GM13977 (cell line): ENCODE results near the gene MRPL42.
"Not testable (repeated sequence)": the region's sequence is repeated elsewhere in the genome, so short reads cannot be mapped to it uniquely, and the experiment has no call there.

Experiments used
- DNase-seq: peaks from one replicate; pipeline ENCODE4 v3.0.0; 2012; ENCODE audit warnings: low spot score
- CTCF ChIP-seq: IDR thresholded peaks from 2 replicates; pipeline ENCODE4 v1.5.1; 2012; ENCODE audit warnings: mild to moderate bottlenecking, control low read depth; ENCODE audit not compliant: insufficient read depth; ENCODE audit errors: extremely low read depth, missing control alignments
- in situ Hi-C: fragments of 300-500 bp; cut with MboI; formaldehyde crosslinking; loops from one replicate; pipeline ENCODE4 v1.12.0; 2022; ENCODE audit warnings: low sequenced_read_pairs, low pct_unique_long_range_greater_than_20kb, mixed read lengths, inconsistent platforms; ENCODE audit not compliant: unreplicated experiment

MRPL42 gene

DNA sequence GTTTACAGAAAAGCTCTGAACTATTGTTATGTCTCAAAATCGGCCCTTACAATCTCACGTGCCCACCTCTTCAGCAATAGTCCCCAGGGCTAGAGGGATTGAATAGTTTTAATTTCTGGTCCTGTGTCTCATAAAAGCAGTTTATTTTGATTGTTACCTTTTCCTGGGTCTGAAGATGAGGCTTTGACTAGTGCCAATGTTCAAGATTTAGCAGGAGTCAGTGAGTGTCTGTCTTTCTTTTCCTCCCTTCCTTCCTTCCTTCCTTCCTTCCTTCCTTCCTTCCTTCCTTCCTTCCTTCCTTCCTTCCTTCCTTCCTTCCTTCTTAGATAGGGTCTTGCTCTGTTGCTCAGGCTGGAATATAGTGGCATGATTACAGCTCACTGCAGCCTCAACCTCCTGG, 80.5 kb downstream of the MRPL42 start:
- TF ChIP-seq CTCF = no peak
- no peak for DNase-seq
- in situ Hi-C loops = no loop called here

DNA sequence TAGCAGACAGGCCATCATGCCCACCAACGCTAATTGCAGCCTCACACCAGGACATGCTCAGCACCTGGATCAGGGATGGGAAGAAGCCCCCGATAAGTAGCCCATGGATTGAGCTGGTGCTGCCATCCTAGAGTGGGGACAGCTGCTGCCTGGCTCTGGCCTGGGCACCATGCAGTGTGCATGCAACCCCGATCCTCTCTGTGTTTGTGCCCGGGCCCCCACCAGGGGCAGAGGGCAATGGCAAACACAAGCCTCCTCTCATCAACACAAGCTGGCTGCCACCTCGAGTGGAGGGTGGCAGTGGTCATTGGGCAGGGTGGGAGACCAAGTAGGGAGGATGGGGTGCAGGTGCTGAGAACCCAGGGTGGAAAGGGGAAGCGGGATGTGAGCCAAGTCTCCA, 81.9 kb downstream of the MRPL42 start:
- no peak for DNase-seq
- no peak for TF ChIP-seq CTCF
- in situ Hi-C loops = no loop called here

DNA sequence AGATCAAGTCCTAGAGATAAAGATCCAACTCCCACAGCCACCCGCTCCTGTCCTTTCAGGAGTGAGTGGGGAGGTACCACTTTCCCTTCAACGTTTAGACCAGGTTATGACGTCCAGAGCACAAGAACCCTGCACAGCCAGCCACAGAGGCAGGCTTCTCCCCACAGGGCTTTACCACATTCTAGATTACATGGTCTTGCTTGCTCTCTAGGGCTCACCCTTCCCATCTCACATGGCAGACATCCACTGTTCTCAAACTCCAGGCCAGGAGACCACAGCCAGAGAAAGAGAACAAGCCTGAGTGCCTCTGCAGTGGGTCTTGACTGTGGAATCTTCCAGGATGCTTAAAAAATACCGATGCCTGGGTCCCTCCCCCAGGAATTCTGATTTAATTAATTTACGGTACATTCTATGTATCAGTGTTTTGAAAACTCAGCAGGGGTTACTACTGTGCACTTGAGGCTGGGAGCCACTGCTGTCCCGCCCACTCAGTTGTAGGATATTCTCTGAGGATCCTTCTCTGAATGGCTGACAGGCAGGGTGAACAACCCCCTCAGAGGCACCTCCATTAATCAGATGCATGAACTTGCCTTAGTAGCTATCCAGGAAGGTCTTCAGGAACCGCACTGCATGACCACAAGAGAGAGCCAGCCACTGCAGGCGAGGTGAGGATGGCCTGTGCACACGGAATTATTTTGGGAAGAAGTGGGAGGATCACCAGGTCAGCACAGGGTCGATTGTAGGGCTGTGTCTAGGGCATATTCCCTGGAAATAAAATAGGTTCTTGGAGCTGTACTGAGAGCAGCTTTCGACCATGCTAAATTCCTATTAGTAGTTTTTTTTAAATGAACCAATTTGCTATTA, 83.7 kb downstream of the MRPL42 start:
- no peak for DNase-seq
- in situ Hi-C loops = no loop called here

GRCh38 chr12:93552427-93552826, 85.1 kb downstream of the MRPL42 start:
- DNase-seq = no peak
- no peak for TF ChIP-seq CTCF
- in situ Hi-C loops = no loop called here

More for the DNA sequence above, 83.7 kb downstream of the MRPL42 start:
- no peak for TF ChIP-seq CTCF

GRCh38 chr12:93557879-93558278, 90.6 kb downstream of the MRPL42 start:
- in situ Hi-C loops, DNase-seq: not testable (repeated sequence)

DNA sequence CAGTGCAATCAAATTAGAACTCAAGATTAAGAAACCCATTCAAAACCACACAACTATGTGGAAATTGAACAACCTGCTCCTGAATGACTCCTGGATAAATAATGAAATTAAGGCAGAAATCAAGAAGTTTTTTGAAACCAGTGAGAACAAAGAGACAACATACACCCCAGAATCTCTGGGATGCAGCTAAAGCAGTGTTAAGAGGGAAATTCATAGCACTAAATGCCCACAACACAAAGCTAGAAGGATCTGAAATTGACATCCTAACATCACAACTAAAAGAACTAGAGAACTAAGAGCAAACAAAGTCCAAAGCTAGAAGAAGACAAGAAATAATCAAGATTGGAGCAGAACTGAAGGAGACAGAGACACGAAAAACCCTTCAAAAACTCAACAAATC, 91.4 kb downstream of the MRPL42 start:
- in situ Hi-C loops, DNase-seq: not testable (repeated sequence)

DNA sequence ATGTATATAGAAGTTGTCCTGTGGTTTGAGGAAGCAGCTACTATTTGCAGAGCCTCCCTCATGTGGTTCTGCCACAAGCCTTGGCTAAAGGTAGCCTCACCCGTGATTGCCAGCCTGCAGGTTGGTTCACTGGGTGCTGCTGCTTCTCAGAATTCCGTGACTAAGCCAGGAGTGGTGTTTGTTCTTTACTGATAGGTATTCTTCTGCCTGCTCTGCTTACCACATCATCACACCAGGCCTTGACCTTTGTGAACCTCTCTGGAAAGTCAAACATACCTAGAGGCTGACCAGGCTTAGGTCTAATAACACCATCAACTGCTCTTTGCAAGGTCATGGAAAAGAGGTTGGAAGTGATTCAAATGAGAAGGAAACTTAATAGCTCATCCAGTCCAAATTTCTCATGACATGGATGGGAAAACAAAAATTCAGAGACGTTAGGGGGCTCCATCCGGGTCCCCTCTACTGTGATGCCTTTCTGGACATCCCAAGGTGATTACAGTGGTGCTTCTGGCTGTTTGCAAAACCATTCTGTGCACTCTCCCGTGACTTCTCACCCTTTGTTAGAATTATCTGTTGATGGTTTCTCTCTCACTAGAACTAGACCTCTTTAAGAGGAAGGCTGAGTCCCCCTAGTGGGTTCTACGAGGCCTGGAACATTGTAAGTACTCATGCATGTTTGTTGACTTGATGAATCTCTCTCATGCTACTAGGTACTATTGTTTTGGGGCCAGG, 96.7 kb downstream of the MRPL42 start:
- TF ChIP-seq CTCF = peak; percentile 64
- DNase-seq = peak; percentile 50
- in situ Hi-C loops = no loop called here
